ENCODE measurements around the gene GATB. TPM values are rescaled to one million over a fixed set of nuclear protein-coding genes. Genes with fewer than 3 reads are reported as not detected.

The GATB gene
- total and polyA plus RNA-seq, 10 of the 15 experiments (the other 5 are each of a cell fraction or from before 2014, with no cell fraction given): 20.5 to 37.3 (median 30.5) TPM

GRCh38 chr4:151653548-151653918 lies 107.3 kb downstream of the GATB start:
- CTCF ChIA-PET: interaction anchor here (1.2 kb wide), 1 partner anchor 10 kb away, joined by 7 read pairs; no protein-coding TSS in a partner anchor
- FAIRE-seq: no peak
- peaks cover 0 to 5% of the 10 kb centered on the region in 2 experiments; a peak in 1 of 4 replicates for H3K27me3 ChIP-seq (replicated peaks in 1 of 2; ENCODE audit: control insufficient read depth in 2 of 2, insufficient read depth in 2 of 2, low read length in 1 of 2)
- SMC1A ChIA-PET (ENCODE audit: uncharacterized antibody, unreplicated experiment): interaction anchor here (1.2 kb wide), 1 partner anchor 16 kb away, joined by 3 read pairs; no protein-coding TSS in a partner anchor
- H3K27ac ChIP-seq (ENCODE audit: control insufficient read depth, insufficient read depth): no peak overlapping the region
- in situ Hi-C loops (cut with MboI): no loop called here
- H3K9me3 ChIP-seq (replicated peaks; ENCODE audit: control insufficient read depth, insufficient read depth, low read length): no peaks in the 10 kb centered on the region
- POLR2A ChIA-PET: no interaction called here
- intact Hi-C loops (cut with micrococcal nuclease; ENCODE audit: unreplicated experiment): no loop called here
- no peak overlapping the region for H3K9ac ChIP-seq (ENCODE audit: control insufficient read depth, insufficient read depth, low read length)
- no peaks in the 10 kb centered on the region for H3K36me3 ChIP-seq (ENCODE audit: control insufficient read depth in 2 of 2, insufficient read depth in 2 of 2, low read length in 1 of 2)
- H3K4me3 ChIP-seq: no peak overlapping the region
- no peak for TF ChIP-seq ZNF217 (IDR thresholded peaks at IDR 0.05)
- no peak for TF ChIP-seq FOS (IDR thresholded peaks at IDR 0.05; ENCODE audit: borderline replicate concordance, extremely low read depth, insufficient read length)
- TF ChIP-seq TARDBP (IDR thresholded peaks at IDR 0.05; ENCODE audit: borderline replicate concordance): no peak
- no peak for TF ChIP-seq PBX3 (IDR thresholded peaks at IDR 0.05; ENCODE audit: insufficient replicate concordance, low read depth, low read length)
- TF ChIP-seq SIN3A (IDR thresholded peaks at IDR 0.05; ENCODE audit: low read depth, low read length): no peak
- TF ChIP-seq SUZ12 (IDR thresholded peaks at IDR 0.05; ENCODE audit: unreplicated experiment): no peak
- TF ChIP-seq SUPT20H (IDR thresholded peaks at IDR 0.05; ENCODE audit: borderline replicate concordance, control insufficient read depth, low read depth, low read length): no peak
- TF ChIP-seq SRF (IDR thresholded peaks at IDR 0.05; ENCODE audit: low read depth in 2 of 2, low read length in 2 of 2): no peak
- TF ChIP-seq RCOR1 (conservative IDR thresholded peaks at IDR 0.05; ENCODE audit: low read depth, low read length): no peak
- TF ChIP-seq CHD2 (IDR thresholded peaks at IDR 0.05; ENCODE audit: borderline replicate concordance, low read depth, low read length): no peak
- H2AFZ ChIP-seq (ENCODE audit: control insufficient read depth, low read depth, low read length): no peak overlapping the region
- H3K4me1 ChIP-seq (ENCODE audit: control insufficient read depth, insufficient read depth, low read length): no peaks in the 10 kb centered on the region
- 32% methylated on average over 7 of the region's 7 CpGs for WGBS (ENCODE audit: insufficient coverage, insufficient replicate concordance, low lambda C conversion rate, missing lambda C conversion rate)
- no peak overlapping the region for H3K4me2 ChIP-seq (ENCODE audit: control insufficient read depth, insufficient read depth)
- DNase-seq (ENCODE audit: low read depth, low spot score): no peak
- no peaks in the 10 kb centered on the region for H3K79me2 ChIP-seq (ENCODE audit: control insufficient read depth, insufficient read depth, low read length)
- H4K20me1 ChIP-seq (ENCODE audit: control insufficient read depth, insufficient read depth): no peaks in the 10 kb centered on the region
- no peak for ATAC-seq
- RAD21 ChIA-PET (ENCODE audit: unreplicated experiment): no interaction called here
- BruUV-seq (replicated peaks): no TSS peak

Data from GM12878 (cell line).